ENCODE data around the gene LMO1.

The LMO1 gene

DNA sequence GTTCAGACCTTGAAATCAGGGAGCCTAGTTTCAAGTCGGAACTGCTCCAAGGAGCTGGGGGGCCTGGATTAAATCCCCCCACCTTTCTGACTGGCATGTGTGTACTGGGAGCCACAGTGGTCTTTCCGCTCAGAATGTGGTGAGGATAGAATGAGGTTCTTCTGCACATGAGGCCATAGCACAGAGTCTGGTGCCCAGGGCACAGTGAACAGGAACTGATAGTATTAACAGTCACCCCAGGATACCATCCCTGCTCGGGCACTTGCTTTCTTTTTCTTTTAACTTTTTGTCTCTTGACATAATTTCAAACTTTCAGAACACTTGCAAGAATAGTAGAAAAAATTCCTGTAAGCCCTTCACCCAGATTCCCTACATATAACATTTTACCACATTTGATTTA lies 28.8 kb downstream of the LMO1 start:
- Histone ChIP-seq H3K9ac (ENCODE audit: low read depth in 1 of 2, low read length in 2 of 2) (no peak overlapping the region), H3K27ac (ENCODE audit: low read depth in 2 of 2, low read length in 2 of 2) (no peak overlapping the region), H3K9me3 (ENCODE audit: control insufficient read depth in 2 of 2, low read length in 2 of 2) (no peaks in the 10 kb centered on the region), H3K4me1 (ENCODE audit: control insufficient read depth in 2 of 2, insufficient read depth in 2 of 2, low read length in 2 of 2) (no peaks in the 10 kb centered on the region), H3K4me3 (ENCODE audit: low read length in 2 of 2) (no peak overlapping the region), H3K36me3 (ENCODE audit: control insufficient read depth in 2 of 2, insufficient read depth in 2 of 2, low read length in 2 of 2) (no peaks in the 10 kb centered on the region), H3K27me3 (ENCODE audit: control insufficient read depth in 2 of 2, insufficient read depth in 2 of 2, low read length in 2 of 2) (no peaks in the 10 kb centered on the region)

- no peak overlapping the region for H3K9ac ChIP-seq (ENCODE audit: low read depth in 1 of 2, low read length in 2 of 2)
- H3K27ac ChIP-seq (ENCODE audit: low read depth in 2 of 2, low read length in 2 of 2) = no peak overlapping the region
Measured at GRCh38 chr11:8234425-8234821, 29.3 kb downstream of the LMO1 start.

DNA sequence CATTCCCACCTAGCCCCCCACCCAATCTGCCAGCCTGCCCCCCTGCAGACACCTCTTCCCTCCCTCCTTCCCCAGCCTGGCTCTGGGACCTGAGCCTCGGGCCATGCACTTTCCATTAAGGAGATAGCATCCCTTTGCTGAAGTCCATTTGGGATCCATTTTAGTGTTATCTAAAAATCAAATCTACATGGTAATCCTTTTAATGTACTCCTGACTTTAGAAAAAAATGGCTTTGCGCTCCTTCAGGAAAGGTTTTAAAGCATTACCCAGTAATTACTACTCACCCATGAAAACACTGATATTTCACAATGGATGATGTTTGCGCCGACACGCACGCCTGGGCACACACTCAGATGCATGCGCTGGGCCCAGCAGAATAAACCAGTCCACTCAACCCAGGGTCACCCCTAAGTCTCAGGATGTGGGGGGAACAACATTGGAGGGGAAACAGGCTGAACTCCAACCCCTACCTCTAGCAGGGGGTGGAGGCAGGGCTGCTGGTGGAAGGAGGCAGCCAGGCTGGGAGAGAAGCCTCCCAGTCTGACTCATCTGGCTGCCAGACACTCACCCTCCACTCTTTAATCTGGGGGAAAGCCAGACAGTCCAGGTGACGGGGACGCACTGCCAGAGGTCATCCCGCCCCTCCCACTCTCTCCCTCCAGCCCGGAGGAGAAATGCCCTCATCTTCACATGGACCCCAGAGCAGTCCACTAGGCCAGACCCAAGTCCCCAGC lies 29.8 kb downstream of the LMO1 start:
- no peak overlapping the region for H3K27ac ChIP-seq (ENCODE audit: low read depth in 2 of 2, low read length in 2 of 2)

More at GRCh38 chr11:8234425-8234821, 29.3 kb downstream of the LMO1 start:
- no peaks in the 10 kb centered on the region for H3K4me1 ChIP-seq (ENCODE audit: control insufficient read depth in 2 of 2, insufficient read depth in 2 of 2, low read length in 2 of 2)
- no peaks in the 10 kb centered on the region for H3K36me3 ChIP-seq (ENCODE audit: control insufficient read depth in 2 of 2, insufficient read depth in 2 of 2, low read length in 2 of 2)
- H3K27me3 ChIP-seq (ENCODE audit: control insufficient read depth in 2 of 2, insufficient read depth in 2 of 2, low read length in 2 of 2) = no peaks in the 10 kb centered on the region
- H3K4me3 ChIP-seq (ENCODE audit: low read length in 2 of 2) = no peak overlapping the region
- no peaks in the 10 kb centered on the region for H3K9me3 ChIP-seq (ENCODE audit: control insufficient read depth in 2 of 2, low read length in 2 of 2)

DNA sequence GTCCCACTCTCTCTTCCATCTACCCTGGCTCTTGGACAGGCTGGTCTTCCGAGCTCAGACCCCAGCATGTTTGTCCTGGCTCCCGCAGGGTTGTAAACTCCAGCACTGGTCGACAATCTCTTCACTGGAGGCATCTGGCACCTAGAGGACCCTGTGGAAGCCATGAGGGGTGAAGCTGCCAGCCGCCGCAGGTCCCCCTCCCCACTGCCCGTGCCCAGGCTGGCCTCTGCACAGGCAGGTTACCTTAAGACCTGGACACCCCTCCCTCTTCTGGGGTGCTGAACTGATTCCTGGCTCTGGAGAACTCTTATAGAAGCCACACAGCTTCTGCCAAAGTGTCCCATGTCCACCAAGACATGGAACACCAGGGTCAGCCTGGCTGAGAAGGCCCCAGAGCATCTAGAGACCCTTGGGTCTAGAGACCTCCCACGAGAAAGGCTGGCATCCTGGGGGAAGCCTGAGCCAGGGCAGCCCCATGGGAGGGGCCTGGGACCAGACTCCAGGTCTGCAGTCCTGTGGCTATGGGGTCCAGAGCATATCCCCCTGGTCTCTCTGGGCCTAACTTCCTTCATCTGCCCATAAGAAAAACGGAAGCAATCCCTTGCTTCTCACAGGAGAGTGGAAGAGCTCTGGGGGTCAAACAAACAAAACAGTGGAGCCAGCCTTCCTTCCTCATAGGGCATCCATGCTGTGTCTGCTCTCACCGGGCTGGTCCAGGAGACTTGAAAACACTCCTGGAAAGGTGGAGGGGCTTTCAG lies 30.6 kb downstream of the LMO1 start:
- Histone ChIP-seq H3K9ac (ENCODE audit: low read depth in 1 of 2, low read length in 2 of 2) (no peak overlapping the region), H3K9me3 (ENCODE audit: control insufficient read depth in 2 of 2, low read length in 2 of 2) (no peaks in the 10 kb centered on the region), H3K27me3 (ENCODE audit: control insufficient read depth in 2 of 2, insufficient read depth in 2 of 2, low read length in 2 of 2) (no peaks in the 10 kb centered on the region), H3K27ac (ENCODE audit: low read depth in 2 of 2, low read length in 2 of 2) (no peak overlapping the region), H3K4me3 (ENCODE audit: low read length in 2 of 2) (no peak overlapping the region), H3K4me1 (ENCODE audit: control insufficient read depth in 2 of 2, insufficient read depth in 2 of 2, low read length in 2 of 2) (no peaks in the 10 kb centered on the region), H3K36me3 (ENCODE audit: control insufficient read depth in 2 of 2, insufficient read depth in 2 of 2, low read length in 2 of 2) (no peaks in the 10 kb centered on the region)

More for the DNA sequence above, 29.8 kb downstream of the LMO1 start:
- H3K9me3 ChIP-seq (ENCODE audit: control insufficient read depth in 2 of 2, low read length in 2 of 2) = no peaks in the 10 kb centered on the region
- no peak overlapping the region for H3K4me3 ChIP-seq (ENCODE audit: low read length in 2 of 2)
- H3K36me3 ChIP-seq (ENCODE audit: control insufficient read depth in 2 of 2, insufficient read depth in 2 of 2, low read length in 2 of 2) = no peaks in the 10 kb centered on the region
- H3K27me3 ChIP-seq (ENCODE audit: control insufficient read depth in 2 of 2, insufficient read depth in 2 of 2, low read length in 2 of 2) = no peaks in the 10 kb centered on the region
- H3K4me1 ChIP-seq (ENCODE audit: control insufficient read depth in 2 of 2, insufficient read depth in 2 of 2, low read length in 2 of 2) = no peaks in the 10 kb centered on the region
- H3K9ac ChIP-seq (ENCODE audit: low read depth in 1 of 2, low read length in 2 of 2) = no peak overlapping the region

DNA sequence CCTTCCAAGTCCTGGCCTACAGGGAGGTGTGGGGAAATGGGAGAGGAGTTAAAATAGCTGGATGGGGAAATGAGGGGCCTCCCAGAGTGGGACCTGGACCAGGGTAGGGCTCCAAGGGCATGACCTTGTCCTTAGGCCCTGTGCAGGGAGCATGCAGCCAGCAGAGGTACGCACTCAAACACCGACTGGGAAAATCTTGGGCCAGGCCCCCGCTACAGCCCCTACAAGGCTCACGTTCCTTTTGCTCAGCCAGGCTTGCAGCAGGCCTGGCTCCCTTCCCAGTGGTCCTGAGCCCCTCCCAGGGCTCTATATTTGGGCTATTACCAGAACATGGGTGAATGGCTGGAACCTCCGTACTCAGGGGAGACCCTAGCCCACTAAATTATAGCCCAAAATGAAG lies 31.3 kb downstream of the LMO1 start:
- no peaks in the 10 kb centered on the region for H3K27me3 ChIP-seq (ENCODE audit: control insufficient read depth in 2 of 2, insufficient read depth in 2 of 2, low read length in 2 of 2)
- H3K9ac ChIP-seq (ENCODE audit: low read depth in 1 of 2, low read length in 2 of 2) = no peak overlapping the region
- no peaks in the 10 kb centered on the region for H3K36me3 ChIP-seq (ENCODE audit: control insufficient read depth in 2 of 2, insufficient read depth in 2 of 2, low read length in 2 of 2)
- no peaks in the 10 kb centered on the region for H3K4me1 ChIP-seq (ENCODE audit: control insufficient read depth in 2 of 2, insufficient read depth in 2 of 2, low read length in 2 of 2)
- no peak overlapping the region for H3K4me3 ChIP-seq (ENCODE audit: low read length in 2 of 2)
- no peaks in the 10 kb centered on the region for H3K9me3 ChIP-seq (ENCODE audit: control insufficient read depth in 2 of 2, low read length in 2 of 2)
- no peak overlapping the region for H3K27ac ChIP-seq (ENCODE audit: low read depth in 2 of 2, low read length in 2 of 2)

DNA sequence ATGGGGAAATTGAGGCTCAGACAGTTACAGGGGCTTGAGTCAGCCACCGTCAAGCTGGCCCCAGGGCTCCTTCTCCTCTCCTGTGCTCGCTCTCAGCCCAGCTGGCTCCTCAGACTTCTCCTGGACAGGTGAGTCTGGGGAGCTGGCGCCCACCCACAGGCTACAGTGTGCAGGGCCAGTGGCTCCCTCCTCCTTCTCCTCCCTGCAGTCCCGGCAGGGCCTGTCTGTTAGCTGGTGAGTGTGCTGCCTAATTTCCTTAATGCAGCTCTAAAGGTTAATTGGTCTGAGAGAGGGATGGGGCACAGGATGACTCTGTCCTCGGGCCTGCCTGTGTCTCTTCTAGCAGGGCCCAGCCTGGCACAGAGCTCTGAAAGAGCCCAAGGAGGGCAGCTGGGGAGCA lies 31.7 kb downstream of the LMO1 start:
- Histone ChIP-seq H3K27ac (ENCODE audit: low read depth in 2 of 2, low read length in 2 of 2) (no peak overlapping the region), H3K36me3 (ENCODE audit: control insufficient read depth in 2 of 2, insufficient read depth in 2 of 2, low read length in 2 of 2) (no peaks in the 10 kb centered on the region), H3K9ac (ENCODE audit: low read depth in 1 of 2, low read length in 2 of 2) (no peak overlapping the region), H3K9me3 (ENCODE audit: control insufficient read depth in 2 of 2, low read length in 2 of 2) (no peaks in the 10 kb centered on the region), H3K27me3 (ENCODE audit: control insufficient read depth in 2 of 2, insufficient read depth in 2 of 2, low read length in 2 of 2) (no peaks in the 10 kb centered on the region), H3K4me3 (ENCODE audit: low read length in 2 of 2) (no peak overlapping the region), H3K4me1 (ENCODE audit: control insufficient read depth in 2 of 2, insufficient read depth in 2 of 2, low read length in 2 of 2) (no peaks in the 10 kb centered on the region)

DNA sequence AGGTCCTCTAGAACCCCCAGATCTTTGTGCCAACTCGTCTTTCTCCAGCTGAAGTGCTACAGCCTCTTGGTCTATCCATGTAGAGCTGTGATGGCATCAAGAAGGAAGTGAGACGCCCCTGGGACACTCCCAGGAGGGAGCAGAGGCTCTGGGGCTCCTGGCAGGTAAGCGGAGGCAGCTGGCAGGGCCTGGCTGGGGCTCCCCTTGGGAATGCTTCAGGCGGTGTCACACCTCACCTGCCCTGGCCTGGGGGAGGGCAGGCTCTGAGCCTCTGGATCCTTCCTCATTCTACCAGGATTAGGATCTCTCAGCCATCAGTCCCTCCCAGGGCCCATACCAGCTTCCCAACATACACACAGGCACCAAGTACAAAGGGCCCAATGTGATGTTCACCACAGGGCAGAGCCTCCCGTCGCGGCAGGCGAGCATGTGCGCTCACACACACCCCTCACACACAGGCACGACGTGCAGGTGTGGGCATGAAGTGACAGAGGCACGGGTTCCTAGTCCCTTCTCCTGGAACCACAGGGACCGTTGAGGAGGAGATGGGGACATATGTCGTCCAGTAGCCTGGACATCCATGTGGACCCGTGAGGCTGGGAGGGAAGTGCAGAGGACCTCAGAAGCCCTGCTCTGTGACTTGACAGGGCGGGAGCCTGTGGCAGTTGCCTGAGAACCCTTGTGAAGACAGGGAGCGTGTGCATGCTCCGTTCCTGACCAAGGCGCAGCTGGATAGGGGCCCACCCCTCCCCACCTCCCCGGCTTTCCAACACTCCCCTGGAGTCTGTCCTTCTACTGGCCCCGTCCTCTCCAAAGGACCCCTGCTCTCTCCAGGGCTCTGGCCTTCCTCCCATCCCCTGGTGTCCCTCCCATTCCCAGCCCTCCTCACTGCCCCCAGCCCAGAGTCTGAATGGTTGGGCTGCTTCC lies 32.5 kb downstream of the LMO1 start:
- Histone ChIP-seq H3K36me3 (ENCODE audit: control insufficient read depth in 2 of 2, insufficient read depth in 2 of 2, low read length in 2 of 2) (no peaks in the 10 kb centered on the region), H3K27ac (ENCODE audit: low read depth in 2 of 2, low read length in 2 of 2) (no peak overlapping the region), H3K27me3 (ENCODE audit: control insufficient read depth in 2 of 2, insufficient read depth in 2 of 2, low read length in 2 of 2) (no peaks in the 10 kb centered on the region), H3K4me1 (ENCODE audit: control insufficient read depth in 2 of 2, insufficient read depth in 2 of 2, low read length in 2 of 2) (no peaks in the 10 kb centered on the region), H3K4me3 (ENCODE audit: low read length in 2 of 2) (no peak overlapping the region), H3K9me3 (ENCODE audit: control insufficient read depth in 2 of 2, low read length in 2 of 2) (no peaks in the 10 kb centered on the region), H3K9ac (ENCODE audit: low read depth in 1 of 2, low read length in 2 of 2) (no peak overlapping the region)

GRCh38 chr11:8230178-8230859 lies 33.4 kb downstream of the LMO1 start:
- Histone ChIP-seq H3K9ac (ENCODE audit: low read depth in 1 of 2, low read length in 2 of 2) (no peak overlapping the region), H3K27ac (ENCODE audit: low read depth in 2 of 2, low read length in 2 of 2) (no peak overlapping the region), H3K4me3 (ENCODE audit: low read length in 2 of 2) (no peak overlapping the region), H3K27me3 (ENCODE audit: control insufficient read depth in 2 of 2, insufficient read depth in 2 of 2, low read length in 2 of 2) (no peaks in the 10 kb centered on the region), H3K4me1 (ENCODE audit: control insufficient read depth in 2 of 2, insufficient read depth in 2 of 2, low read length in 2 of 2) (peaks cover 0 to 4% of the 10 kb centered on the region in 2 donors), H3K9me3 (ENCODE audit: control insufficient read depth in 2 of 2, low read length in 2 of 2) (no peaks in the 10 kb centered on the region), H3K36me3 (ENCODE audit: control insufficient read depth in 2 of 2, insufficient read depth in 2 of 2, low read length in 2 of 2) (no peaks in the 10 kb centered on the region)

DNA sequence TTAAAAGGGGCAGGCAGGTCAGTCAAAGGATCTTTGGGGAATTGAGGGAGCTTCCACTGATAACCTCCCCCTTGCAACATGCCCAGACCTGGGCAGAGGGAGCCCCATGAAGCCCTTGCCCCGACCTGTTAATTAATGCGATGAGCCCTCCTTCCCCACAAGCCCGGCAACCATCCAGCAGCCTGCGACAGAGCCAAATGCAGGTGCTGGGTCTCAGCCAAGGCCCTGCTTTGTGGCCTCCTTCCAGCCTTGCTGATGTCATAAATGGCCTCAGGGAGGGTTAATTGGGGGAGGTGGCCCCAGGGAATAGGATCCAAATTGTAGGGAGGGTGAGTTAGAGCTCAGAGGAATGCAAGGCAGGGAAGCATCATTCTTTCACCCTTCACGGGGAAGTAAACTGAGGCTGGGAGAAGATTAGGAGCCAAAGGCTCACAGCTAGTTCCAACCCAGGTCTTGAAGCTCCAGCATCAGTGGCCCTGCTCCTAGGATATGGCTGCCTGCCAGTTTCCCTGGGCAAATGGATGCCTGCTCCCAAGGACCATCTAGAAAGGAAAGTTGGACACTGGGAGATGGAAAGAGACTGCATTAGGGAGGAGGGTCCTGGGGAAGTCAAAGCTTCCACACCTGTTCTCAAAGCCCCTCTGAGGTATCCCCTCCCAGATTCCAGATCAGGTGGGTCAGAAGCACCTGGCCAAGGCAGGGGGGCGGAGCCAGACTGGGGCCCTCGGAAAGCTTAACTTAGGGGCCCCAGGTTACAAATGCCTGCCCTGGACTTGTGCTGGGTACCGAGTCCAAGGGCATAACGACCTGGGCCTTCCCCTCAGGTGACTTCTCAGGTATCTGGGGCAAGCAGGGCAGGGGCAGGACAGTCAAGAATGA lies 34.1 kb downstream of the LMO1 start:
- no peaks in the 10 kb centered on the region for H3K36me3 ChIP-seq (ENCODE audit: control insufficient read depth in 2 of 2, insufficient read depth in 2 of 2, low read length in 2 of 2)
- no peaks in the 10 kb centered on the region for H3K9me3 ChIP-seq (ENCODE audit: control insufficient read depth in 2 of 2, low read length in 2 of 2)
- H3K27ac ChIP-seq (ENCODE audit: low read depth in 2 of 2, low read length in 2 of 2) = no peak overlapping the region
- peaks cover 3 to 8% of the 10 kb centered on the region in 2 donors for H3K4me1 ChIP-seq (ENCODE audit: control insufficient read depth in 2 of 2, insufficient read depth in 2 of 2, low read length in 2 of 2)
- H3K9ac ChIP-seq (ENCODE audit: low read depth in 1 of 2, low read length in 2 of 2) = no peak overlapping the region
- no peak overlapping the region for H3K4me3 ChIP-seq (ENCODE audit: low read length in 2 of 2)
- H3K27me3 ChIP-seq (ENCODE audit: control insufficient read depth in 2 of 2, insufficient read depth in 2 of 2, low read length in 2 of 2) = no peaks in the 10 kb centered on the region

All from mucosa of rectum (tissue), 2 donors.